Thyroid gland (tissue), 4 donors: ENCODE measurements around the gene SF3B1.

Experiments used
- POLR2A ChIP-seq, 2 donors: fragments of 450-650 bp; IDR thresholded peaks; one replicate each; pipeline ENCODE4 v1.6.1; 2017; ENCODE audit warnings: antibody characterized with exemption in 2 of 2, mild to moderate bottlenecking in 2 of 2, moderate library complexity in 1 of 2
- TF ChIP-seq, protein P1 (sequence below), 6 experiments: fragments of 200-600 bp in 3 of 6; fragments of 450-650 bp in 3 of 6; sonication (generic) in 3 of 6; IDR thresholded peaks; one replicate each; pipeline ENCODE4 v1.5.1; 2016 to 2019; ENCODE audit warnings: antibody characterized with exemption in 6 of 6, mild to moderate bottlenecking in 2 of 6, inconsistent platforms in 1 of 6, moderate library complexity in 1 of 6

DNA sequence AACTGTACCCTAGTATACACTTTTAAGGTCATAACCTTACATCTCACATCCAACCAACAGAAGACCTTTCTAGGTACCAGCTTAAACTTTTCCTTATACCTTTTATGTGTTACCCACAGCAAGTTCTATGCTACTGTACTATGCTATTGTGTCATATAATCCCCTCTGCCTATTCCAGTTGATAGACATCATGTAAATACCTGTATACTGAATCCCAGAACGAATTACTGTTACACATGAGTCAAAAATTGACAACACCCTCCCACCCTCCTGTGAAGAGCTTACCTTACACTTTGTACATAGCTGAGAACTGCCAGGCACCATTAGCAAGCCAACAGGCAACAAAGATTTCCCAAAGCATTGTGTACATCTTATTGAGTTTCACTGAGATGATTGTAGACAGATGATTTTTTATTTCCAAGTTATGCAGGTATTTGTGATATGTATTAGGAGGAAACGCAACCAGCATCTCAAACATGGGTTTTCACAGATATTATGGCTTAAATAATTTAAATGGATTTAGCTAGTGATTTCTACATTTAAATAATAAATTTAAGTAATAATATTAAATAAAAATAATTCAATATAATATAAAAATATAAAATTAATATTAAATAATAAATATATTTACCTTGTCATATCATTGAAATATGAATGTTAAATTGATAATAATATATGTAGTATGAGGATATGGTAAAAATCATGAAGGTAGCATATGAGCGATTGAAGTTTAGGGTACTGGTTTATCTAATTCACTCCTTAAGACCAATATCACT is 81.2 kb downstream of the SF3B1 start:
- TF ChIP-seq, protein P1, sequence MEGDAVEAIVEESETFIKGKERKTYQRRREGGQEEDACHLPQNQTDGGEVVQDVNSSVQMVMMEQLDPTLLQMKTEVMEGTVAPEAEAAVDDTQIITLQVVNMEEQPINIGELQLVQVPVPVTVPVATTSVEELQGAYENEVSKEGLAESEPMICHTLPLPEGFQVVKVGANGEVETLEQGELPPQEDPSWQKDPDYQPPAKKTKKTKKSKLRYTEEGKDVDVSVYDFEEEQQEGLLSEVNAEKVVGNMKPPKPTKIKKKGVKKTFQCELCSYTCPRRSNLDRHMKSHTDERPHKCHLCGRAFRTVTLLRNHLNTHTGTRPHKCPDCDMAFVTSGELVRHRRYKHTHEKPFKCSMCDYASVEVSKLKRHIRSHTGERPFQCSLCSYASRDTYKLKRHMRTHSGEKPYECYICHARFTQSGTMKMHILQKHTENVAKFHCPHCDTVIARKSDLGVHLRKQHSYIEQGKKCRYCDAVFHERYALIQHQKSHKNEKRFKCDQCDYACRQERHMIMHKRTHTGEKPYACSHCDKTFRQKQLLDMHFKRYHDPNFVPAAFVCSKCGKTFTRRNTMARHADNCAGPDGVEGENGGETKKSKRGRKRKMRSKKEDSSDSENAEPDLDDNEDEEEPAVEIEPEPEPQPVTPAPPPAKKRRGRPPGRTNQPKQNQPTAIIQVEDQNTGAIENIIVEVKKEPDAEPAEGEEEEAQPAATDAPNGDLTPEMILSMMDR (IDR thresholded peaks at IDR 0.05), result no peak
- TF ChIP-seq POLR2A (IDR thresholded peaks at IDR 0.05), result no peak
